Measurements from ENCODE around the gene ADAM22. TPM values are rescaled to one million over a fixed set of nuclear protein-coding genes. Genes with fewer than 3 reads are reported as not detected.

ADAM22 gene
- polyA plus RNA-seq, 1 of the 3 experiments (the other 2 are of a cell fraction), result 3.0 TPM

DNA sequence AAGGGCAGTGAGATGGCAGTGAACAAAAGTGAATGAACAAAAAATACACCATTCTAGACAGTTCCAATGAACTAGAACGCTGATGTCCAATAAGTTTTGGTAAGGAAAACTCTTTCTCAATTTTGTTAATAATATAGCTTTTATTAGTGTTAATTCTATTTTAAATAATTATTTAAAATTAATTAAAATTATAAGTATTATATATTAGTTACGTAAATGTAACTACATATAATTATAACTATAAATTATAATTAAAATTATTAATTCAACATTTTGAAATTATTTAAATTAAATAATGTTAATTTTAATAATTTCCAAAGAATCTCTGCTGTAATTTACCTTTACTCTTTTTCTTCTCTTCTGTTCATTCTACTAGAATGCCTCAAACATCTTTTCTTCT is 280.4 kb downstream of the ADAM22 start:
- peaks cover 22% of the 10 kb centered on the region for H4K20me1 ChIP-seq (ENCODE audit: insufficient read depth)
- no peak overlapping the region for H3K4me3 ChIP-seq (ENCODE audit: low read depth in 2 of 2, low read length in 1 of 2)
- no peaks in the 10 kb centered on the region for H3F3A ChIP-seq (replicated peaks; ENCODE audit: insufficient read depth)
- peaks cover 6 to 11% of the 10 kb centered on the region in 2 experiments for H3K4me1 ChIP-seq (ENCODE audit: control insufficient read depth in 1 of 2, insufficient read depth in 2 of 2, low read depth in 1 of 2, low read length in 1 of 2)
- no peaks in the 10 kb centered on the region for H3K9me3 ChIP-seq
- no peak overlapping the region for H2AFZ ChIP-seq (ENCODE audit: low read depth)
- no peak overlapping the region for H3K9ac ChIP-seq
- H3K79me2 ChIP-seq (ENCODE audit: insufficient read depth), result peaks cover 55% of the 10 kb centered on the region
- WGBS (ENCODE audit: low lambda C conversion rate), result 98% methylated on average over 2 of the region's 2 CpGs
- no peak for DNase-seq
- no peaks in the 10 kb centered on the region for H3K27me3 ChIP-seq (ENCODE audit: insufficient read depth)
- no peaks in the 10 kb centered on the region for H3K9me2 ChIP-seq
- peaks cover 67 to 85% of the 10 kb centered on the region in 2 experiments for H3K36me3 ChIP-seq (replicated peaks in 1 of 2; ENCODE audit: control insufficient read depth in 1 of 2, insufficient read depth in 2 of 2, low read length in 1 of 2)
- TF ChIP-seq EZH2phosphoT487 (IDR thresholded peaks at IDR 0.05; ENCODE audit: borderline replicate concordance, low read depth) (no peak), USF1 (IDR thresholded peaks at IDR 0.05; ENCODE audit: borderline replicate concordance, low read depth) (no peak), CHD2 (IDR thresholded peaks at IDR 0.05; ENCODE audit: low read length, partially characterized antibody) (no peak), FOXJ3 (CRISPR knock-in tag; IDR thresholded peaks at IDR 0.05) (no peak), NRF1 (IDR thresholded peaks at IDR 0.05; ENCODE audit: low read depth, low read length) (no peak), RXRA (IDR thresholded peaks at IDR 0.05; ENCODE audit: borderline replicate concordance, low read depth) (no peak), GATA2 (CRISPR knock-in tag; IDR thresholded peaks at IDR 0.05) (no peak), ZBTB33 (IDR thresholded peaks at IDR 0.05; ENCODE audit: borderline replicate concordance, low read depth) (no peak), MXI1 (IDR thresholded peaks at IDR 0.05; ENCODE audit: low read depth, low read length) (no peak), SMC3 (IDR thresholded peaks at IDR 0.05; ENCODE audit: low read depth, low read length) (no peak), NFIC (IDR thresholded peaks at IDR 0.05; ENCODE audit: borderline replicate concordance) (no peak), TCF12 (IDR thresholded peaks at IDR 0.05) (no peak), POLR2AphosphoS5 (IDR thresholded peaks at IDR 0.05; ENCODE audit: low read depth, low read length) (no peak), USF2 (IDR thresholded peaks at IDR 0.05; ENCODE audit: borderline replicate concordance, low read depth, low read length) (no peak), FOSL2 (IDR thresholded peaks at IDR 0.05; ENCODE audit: borderline replicate concordance, low read depth) (no peak), EP300 (IDR thresholded peaks at IDR 0.05; ENCODE audit: borderline replicate concordance in 1 of 2, low read depth in 1 of 2, low read length in 1 of 2) (no peak), TAF1 (IDR thresholded peaks at IDR 0.05; ENCODE audit: borderline replicate concordance, low read depth, low read length) (no peak)
- TF ChIP-seq, protein P1, sequence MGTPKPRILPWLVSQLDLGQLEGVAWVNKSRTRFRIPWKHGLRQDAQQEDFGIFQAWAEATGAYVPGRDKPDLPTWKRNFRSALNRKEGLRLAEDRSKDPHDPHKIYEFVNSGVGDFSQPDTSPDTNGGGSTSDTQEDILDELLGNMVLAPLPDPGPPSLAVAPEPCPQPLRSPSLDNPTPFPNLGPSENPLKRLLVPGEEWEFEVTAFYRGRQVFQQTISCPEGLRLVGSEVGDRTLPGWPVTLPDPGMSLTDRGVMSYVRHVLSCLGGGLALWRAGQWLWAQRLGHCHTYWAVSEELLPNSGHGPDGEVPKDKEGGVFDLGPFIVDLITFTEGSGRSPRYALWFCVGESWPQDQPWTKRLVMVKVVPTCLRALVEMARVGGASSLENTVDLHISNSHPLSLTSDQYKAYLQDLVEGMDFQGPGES (IDR thresholded peaks at IDR 0.05; ENCODE audit: low read depth, low read length), result no peak
- TF ChIP-seq, protein P2, sequence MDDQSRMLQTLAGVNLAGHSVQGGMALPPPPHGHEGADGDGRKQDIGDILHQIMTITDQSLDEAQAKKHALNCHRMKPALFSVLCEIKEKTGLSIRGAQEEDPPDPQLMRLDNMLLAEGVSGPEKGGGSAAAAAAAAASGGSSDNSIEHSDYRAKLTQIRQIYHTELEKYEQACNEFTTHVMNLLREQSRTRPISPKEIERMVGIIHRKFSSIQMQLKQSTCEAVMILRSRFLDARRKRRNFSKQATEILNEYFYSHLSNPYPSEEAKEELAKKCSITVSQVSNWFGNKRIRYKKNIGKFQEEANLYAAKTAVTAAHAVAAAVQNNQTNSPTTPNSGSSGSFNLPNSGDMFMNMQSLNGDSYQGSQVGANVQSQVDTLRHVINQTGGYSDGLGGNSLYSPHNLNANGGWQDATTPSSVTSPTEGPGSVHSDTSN (IDR thresholded peaks at IDR 0.05), result no peak
- ChIA-PET POLR2A (no interaction called here), CTCF (interaction anchor here (1.2 to 1.7 kb wide), 3 partner anchors 12 to 29 kb away, joined by 3 to 7 read pairs (median 4); no protein-coding TSS in a partner anchor)
- H3K27ac ChIP-seq (ENCODE audit: low read depth in 2 of 2, low read length in 1 of 2), result no peak overlapping the region
- no peak overlapping the region for H3K4me2 ChIP-seq

Measured in SK-N-SH (cell line).